Astrocyte of the cerebellum (primary cell): ENCODE data around the gene LRP1B.

Experiments
- DNase-seq: peaks from one replicate; pipeline ENCODE4 v3.0.0-alpha.2; 2011; ENCODE audit warnings: low read depth
- H3K4me3 ChIP-seq: 2 replicates; pipeline ENCODE4 v1.5.1; 2011; ENCODE audit warnings: mild to moderate bottlenecking, low read depth, low read length, moderate library complexity
- in situ Hi-C: cut with HindIII; loops from 2 replicates; pipeline ENCODE4 v1.10.0; 2017; ENCODE audit warnings: low sequenced_read_pairs
- TF ChIP-seq, protein P1 (sequence below): IDR thresholded peaks from 2 replicates; pipeline ENCODE4 v1.5.1; 2012; ENCODE audit warnings: low read length, low read depth, moderate library complexity, mild to moderate bottlenecking; ENCODE audit errors: missing control alignments

LRP1B gene

DNA sequence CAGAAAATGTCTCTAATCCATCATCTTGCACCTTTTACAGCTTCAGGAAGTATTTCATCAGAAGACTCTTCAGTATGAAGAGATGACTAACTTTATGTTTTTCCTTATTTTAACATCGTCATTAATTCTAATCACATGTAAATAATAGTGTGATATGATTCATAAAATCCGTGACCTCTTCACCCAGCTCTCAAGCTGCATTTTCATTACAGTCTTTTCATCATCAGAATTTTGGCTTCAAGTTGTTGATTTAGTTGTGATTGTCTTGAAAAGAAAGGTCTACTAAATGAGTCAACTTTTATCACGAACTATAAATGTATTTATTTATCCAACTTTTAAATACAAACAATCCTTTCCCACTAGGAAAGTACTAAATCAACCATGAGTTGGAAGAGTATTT lies 410.3 kb downstream of the LRP1B start:
- TF ChIP-seq, protein P1, sequence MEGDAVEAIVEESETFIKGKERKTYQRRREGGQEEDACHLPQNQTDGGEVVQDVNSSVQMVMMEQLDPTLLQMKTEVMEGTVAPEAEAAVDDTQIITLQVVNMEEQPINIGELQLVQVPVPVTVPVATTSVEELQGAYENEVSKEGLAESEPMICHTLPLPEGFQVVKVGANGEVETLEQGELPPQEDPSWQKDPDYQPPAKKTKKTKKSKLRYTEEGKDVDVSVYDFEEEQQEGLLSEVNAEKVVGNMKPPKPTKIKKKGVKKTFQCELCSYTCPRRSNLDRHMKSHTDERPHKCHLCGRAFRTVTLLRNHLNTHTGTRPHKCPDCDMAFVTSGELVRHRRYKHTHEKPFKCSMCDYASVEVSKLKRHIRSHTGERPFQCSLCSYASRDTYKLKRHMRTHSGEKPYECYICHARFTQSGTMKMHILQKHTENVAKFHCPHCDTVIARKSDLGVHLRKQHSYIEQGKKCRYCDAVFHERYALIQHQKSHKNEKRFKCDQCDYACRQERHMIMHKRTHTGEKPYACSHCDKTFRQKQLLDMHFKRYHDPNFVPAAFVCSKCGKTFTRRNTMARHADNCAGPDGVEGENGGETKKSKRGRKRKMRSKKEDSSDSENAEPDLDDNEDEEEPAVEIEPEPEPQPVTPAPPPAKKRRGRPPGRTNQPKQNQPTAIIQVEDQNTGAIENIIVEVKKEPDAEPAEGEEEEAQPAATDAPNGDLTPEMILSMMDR, result no peak
- no peak for DNase-seq
- in situ Hi-C loops, result no loop called here
- H3K4me3 ChIP-seq, result no peak overlapping the region

DNA sequence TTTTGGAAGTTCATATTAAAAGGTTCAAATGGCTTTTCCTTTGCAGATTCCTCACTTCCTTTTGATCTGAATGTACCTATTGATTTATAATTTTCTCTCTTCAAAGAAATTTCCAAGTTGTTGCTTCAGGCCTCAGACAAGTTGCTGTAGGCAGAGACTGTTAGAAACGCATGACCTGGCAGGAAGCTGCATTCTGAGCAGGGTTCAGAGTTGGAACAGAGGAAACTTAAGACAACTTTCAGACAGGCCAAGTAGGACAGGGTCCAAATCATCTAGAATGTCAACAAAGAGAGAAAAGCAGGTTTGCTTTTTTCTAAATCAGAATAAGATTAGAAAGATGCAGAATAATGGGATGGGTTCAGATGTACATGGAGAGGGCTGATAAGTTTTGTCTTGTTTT lies 416.3 kb downstream of the LRP1B start:
- DNase-seq, result no peak
- in situ Hi-C loops, result loop anchor here (10.0 kb wide), 1 partner anchor 60 kb away; no protein-coding TSS in a partner anchor
- TF ChIP-seq, protein P1, result no peak
- H3K4me3 ChIP-seq, result no peak overlapping the region

DNA sequence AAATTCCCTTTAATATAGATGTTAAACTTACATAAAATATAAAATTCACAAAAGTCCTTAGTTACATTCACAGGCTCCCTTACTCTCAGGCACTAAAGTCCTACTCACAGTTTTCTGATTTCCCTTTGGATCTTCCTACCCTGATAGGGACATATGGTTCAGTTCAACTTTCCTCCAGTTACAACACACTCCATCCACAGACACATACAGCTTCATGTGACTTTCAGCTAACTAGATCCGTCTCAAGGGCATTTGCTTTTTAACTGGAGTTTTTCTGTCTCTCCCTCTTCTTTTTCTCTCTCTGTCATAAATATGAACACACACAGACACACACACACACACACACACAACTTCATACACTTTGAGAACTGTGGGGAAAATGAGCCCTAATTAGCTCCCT lies 419.2 kb downstream of the LRP1B start:
- TF ChIP-seq, protein P1, result no peak
- in situ Hi-C loops, result loop anchor here (10.0 kb wide), 1 partner anchor 57 kb away; no protein-coding TSS in a partner anchor
- no peak for DNase-seq
- no peak overlapping the region for H3K4me3 ChIP-seq

DNA sequence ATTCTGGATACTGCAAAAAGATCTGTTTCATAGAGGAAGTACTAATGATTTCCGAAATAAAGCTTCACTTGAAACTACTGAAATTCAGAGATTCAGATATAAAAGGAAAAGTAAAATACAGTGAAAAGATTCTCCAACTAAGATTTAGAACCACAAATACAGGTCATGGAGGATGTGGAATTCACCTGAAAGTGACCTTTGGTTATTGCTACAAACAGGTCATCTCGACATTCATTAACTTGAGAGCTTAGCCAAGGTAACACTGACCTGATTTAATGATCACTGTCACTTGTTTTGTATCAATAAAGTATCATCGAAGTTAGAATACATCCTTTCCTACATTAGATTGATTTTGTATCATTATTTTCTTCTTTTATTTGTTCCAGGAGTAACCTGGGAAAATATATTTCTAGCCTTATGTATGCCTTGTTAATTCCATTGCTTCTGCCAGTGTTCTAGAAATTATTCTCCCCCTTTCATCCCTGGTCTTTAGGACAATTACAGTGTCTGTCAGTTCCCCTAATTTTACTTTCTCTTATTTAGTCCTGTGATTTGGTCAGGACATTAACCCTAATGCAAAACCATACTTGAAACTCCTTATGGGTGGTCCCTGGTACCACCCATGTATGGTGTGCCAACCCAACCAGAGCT lies 420.1 kb downstream of the LRP1B start:
- TF ChIP-seq, protein P1, result no peak
- DNase-seq, result no peak
- in situ Hi-C loops, result loop anchor here (10.0 kb wide), 1 partner anchor 56 kb away; no protein-coding TSS in a partner anchor
- H3K4me3 ChIP-seq, result no peak overlapping the region

DNA sequence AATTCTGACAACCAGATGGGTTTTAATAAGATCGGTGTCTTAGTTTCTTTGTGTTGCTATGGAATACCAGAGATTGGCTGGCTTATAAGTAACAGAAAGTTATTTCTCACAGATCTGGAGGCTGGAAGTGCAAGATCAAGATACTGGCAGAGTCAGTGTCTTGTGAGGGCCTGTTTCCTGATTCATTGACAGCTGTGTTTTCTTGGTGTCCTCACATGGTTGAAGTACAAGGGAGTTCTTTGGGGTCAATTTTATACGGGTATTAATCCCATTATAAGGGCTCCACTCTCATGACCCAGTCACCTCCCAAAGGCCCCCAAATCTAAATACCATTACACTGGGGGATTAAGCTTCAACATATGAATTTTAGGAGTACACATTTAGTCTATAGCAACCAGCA lies 421.1 kb downstream of the LRP1B start:
- in situ Hi-C loops, result loop anchor here (10.0 kb wide), 1 partner anchor 55 kb away; no protein-coding TSS in a partner anchor
- TF ChIP-seq, protein P1, result no peak
- H3K4me3 ChIP-seq, result no peak overlapping the region
- DNase-seq, result no peak

DNA sequence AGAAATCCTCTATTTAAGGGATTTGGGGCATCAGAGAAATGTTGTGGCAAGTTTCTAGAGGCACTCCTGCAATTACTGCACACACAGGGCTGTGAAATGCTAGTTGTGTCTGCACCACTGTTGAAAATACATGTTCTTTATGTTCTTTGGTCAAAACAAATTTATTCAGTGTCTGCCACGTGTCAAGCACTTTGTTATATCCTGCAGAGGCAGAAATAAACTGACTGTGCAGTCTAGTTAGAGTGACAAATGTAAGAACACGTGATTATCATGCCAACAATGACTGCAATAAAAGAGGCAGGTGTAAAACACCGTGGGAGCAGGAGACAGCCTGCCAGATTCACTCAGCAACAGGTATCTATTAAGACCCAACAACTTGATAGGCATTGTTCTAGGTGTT lies 423.3 kb downstream of the LRP1B start:
- in situ Hi-C loops, result no loop called here
- DNase-seq, result no peak
- TF ChIP-seq, protein P1, result no peak
- no peak overlapping the region for H3K4me3 ChIP-seq
